Neural cell (in vitro differentiated cells): ENCODE data around the gene ABI3BP. TPM values are rescaled to one million over a fixed set of nuclear protein-coding genes. Genes with fewer than 3 reads are reported as not detected.

Source experiments
- H2AFZ ChIP-seq: fragments of 200-600, 300-800 bp; sonication (generic), shearing (Covaris generic); 2 replicates; pipeline ENCODE4 v1.6.0; 2014; ENCODE audit warnings: low read depth, mild to moderate bottlenecking, antibody characterized with exemption, low read length, moderate library complexity
- H3F3A ChIP-seq: fragments of 200-600 bp; shearing (Covaris generic); 2 replicates; pipeline ENCODE4 v1.6.1; 2016; ENCODE audit warnings: mild to moderate bottlenecking, moderate library complexity, mixed read lengths, antibody characterized with exemption, low read length; ENCODE audit not compliant: insufficient read depth, poor library complexity, severe bottlenecking
- H3K27ac ChIP-seq: fragments of 200-600, 300-800 bp; sonication (generic), shearing (Covaris generic); 2 replicates; pipeline ENCODE4 v1.5.1; 2014; ENCODE audit warnings: mild to moderate bottlenecking, low read length, moderate library complexity
- H3K27me3 ChIP-seq: fragments of 300-800, 200-600 bp; sonication (generic), shearing (Covaris generic); 2 replicates; pipeline ENCODE4 v1.6.0; 2014; ENCODE audit warnings: mild to moderate bottlenecking, low read depth, low read length, moderate library complexity; ENCODE audit not compliant: insufficient read depth
- H3K36me3 ChIP-seq: fragments of 300-800, 200-600 bp; sonication (generic), shearing (Covaris generic); 2 replicates; pipeline ENCODE4 v1.5.1; 2014; ENCODE audit warnings: mild to moderate bottlenecking, antibody characterized with exemption, low read length, moderate library complexity; ENCODE audit not compliant: insufficient read depth
- H3K4me2 ChIP-seq: fragments of 300-800, 200-600 bp; sonication (generic), shearing (Covaris generic); 2 replicates; pipeline ENCODE4 v1.6.0; 2014; ENCODE audit warnings: mild to moderate bottlenecking, low read length
- H3K4me3 ChIP-seq: fragments of 300-800, 200-600 bp; sonication (generic), shearing (Covaris generic); 2 replicates; pipeline ENCODE4 v1.5.1; 2014; ENCODE audit warnings: mild to moderate bottlenecking, low read length, moderate library complexity
- H3K79me2 ChIP-seq: fragments of 200-600 bp; shearing (Covaris generic); replicated peaks from 2 replicates; pipeline ENCODE4 v1.6.0; 2014; ENCODE audit warnings: mild to moderate bottlenecking, low read length, moderate library complexity; ENCODE audit not compliant: insufficient read depth
- H3K9ac ChIP-seq: fragments of 300-800, 200-600 bp; sonication (generic), shearing (Covaris generic); 2 replicates; pipeline ENCODE4 v1.6.1; 2016; ENCODE audit warnings: mild to moderate bottlenecking, low read length, mixed read lengths
- H3K9me2 ChIP-seq: fragments of 200-600 bp; shearing (Covaris generic); 2 replicates; pipeline ENCODE4 v1.6.1; 2016; ENCODE audit warnings: mild to moderate bottlenecking, low read length, mixed read lengths; ENCODE audit not compliant: insufficient read depth
- H3K9me3 ChIP-seq: fragments of 200-600, 300-800 bp; sonication (generic), shearing (Covaris generic); 2 replicates; pipeline ENCODE4 v1.6.1; 2016; ENCODE audit warnings: mild to moderate bottlenecking, mixed run types, low read length, moderate library complexity, mixed read lengths
- H4K20me1 ChIP-seq: fragments of 200-600 bp; shearing (Covaris generic); 2 replicates; pipeline ENCODE4 v1.6.1; 2016; ENCODE audit warnings: mild to moderate bottlenecking, mixed run types; ENCODE audit not compliant: insufficient read depth
- CTCF ChIP-seq: fragments of 450-650 bp; IDR thresholded peaks from 2 replicates; pipeline ENCODE4 v1.5.1; 2014; ENCODE audit warnings: antibody characterized with exemption, mild to moderate bottlenecking, moderate library complexity; ENCODE audit not compliant: poor library complexity, severe bottlenecking
- EP300 ChIP-seq: fragments of 450-650 bp; conservative IDR thresholded peaks from 2 replicates; pipeline ENCODE4 v1.6.1; 2014; ENCODE audit warnings: antibody characterized with exemption, mild to moderate bottlenecking, moderate library complexity; ENCODE audit not compliant: poor library complexity, severe bottlenecking
- EZH2 ChIP-seq: fragments of 200-600, 300-800 bp; shearing (Covaris generic), sonication (generic); IDR thresholded peaks from 2 replicates; pipeline ENCODE4 v1.6.1; 2014; ENCODE audit warnings: antibody characterized with exemption, low read length, borderline replicate concordance, mild to moderate bottlenecking; ENCODE audit not compliant: insufficient read depth, poor library complexity, severe bottlenecking
- MXI1 ChIP-seq: fragments of 450-650 bp; conservative IDR thresholded peaks from 2 replicates; pipeline ENCODE4 v1.6.1; 2014; ENCODE audit warnings: antibody characterized with exemption, mild to moderate bottlenecking; ENCODE audit not compliant: poor library complexity, severe bottlenecking
- POLR2AphosphoS5 ChIP-seq: IDR thresholded peaks from 2 replicates; pipeline ENCODE4 v1.6.1; 2012
- RAD21 ChIP-seq: fragments of 450-650 bp; conservative IDR thresholded peaks from 2 replicates; pipeline ENCODE4 v1.6.1; 2014; ENCODE audit warnings: antibody characterized with exemption, mild to moderate bottlenecking, moderate library complexity
- SMC3 ChIP-seq: fragments of 450-650 bp; conservative IDR thresholded peaks from 2 replicates; pipeline ENCODE4 v1.6.1; 2014; ENCODE audit warnings: antibody characterized with exemption, mild to moderate bottlenecking, moderate library complexity; ENCODE audit not compliant: poor library complexity
- TAF1 ChIP-seq: IDR thresholded peaks from 2 replicates; pipeline ENCODE4 v1.6.1; 2012; ENCODE audit warnings: low read depth
- polyA plus RNA-seq: library from polyadenylated mRNA; depleted of rRNA; stranded (reverse); fragments of >200 nt; gene quantifications from 2 replicates; pipeline ENCODE4 v1.2.3, GENCODE V29; 2014
- TF ChIP-seq, protein P1 (sequence below): IDR thresholded peaks from 2 replicates; pipeline ENCODE4 v1.6.1; 2012; ENCODE audit warnings: borderline replicate concordance

ABI3BP gene
- polyA plus RNA-seq, 1 donor from 2014 or later = not detected

- Histone ChIP-seq H3K27ac (no peak overlapping the region), H3K9ac (no peak overlapping the region), H3K9me2 (no peaks in the 10 kb centered on the region), H3K9me3 (no peaks in the 10 kb centered on the region), H3F3A (no peaks in the 10 kb centered on the region), H4K20me1 (no peaks in the 10 kb centered on the region), H3K4me3 (no peak overlapping the region), H3K4me2 (no peak overlapping the region), H3K27me3 (no peaks in the 10 kb centered on the region), H3K79me2 (no peaks in the 10 kb centered on the region), H2AFZ (no peak overlapping the region), H3K36me3 (peaks cover 13% of the 10 kb centered on the region)
- TF ChIP-seq POLR2AphosphoS5 = no peak
- TF ChIP-seq SMC3 = no peak
- no peak for TF ChIP-seq EP300
- TF ChIP-seq MXI1 = no peak
- TF ChIP-seq, protein P1, sequence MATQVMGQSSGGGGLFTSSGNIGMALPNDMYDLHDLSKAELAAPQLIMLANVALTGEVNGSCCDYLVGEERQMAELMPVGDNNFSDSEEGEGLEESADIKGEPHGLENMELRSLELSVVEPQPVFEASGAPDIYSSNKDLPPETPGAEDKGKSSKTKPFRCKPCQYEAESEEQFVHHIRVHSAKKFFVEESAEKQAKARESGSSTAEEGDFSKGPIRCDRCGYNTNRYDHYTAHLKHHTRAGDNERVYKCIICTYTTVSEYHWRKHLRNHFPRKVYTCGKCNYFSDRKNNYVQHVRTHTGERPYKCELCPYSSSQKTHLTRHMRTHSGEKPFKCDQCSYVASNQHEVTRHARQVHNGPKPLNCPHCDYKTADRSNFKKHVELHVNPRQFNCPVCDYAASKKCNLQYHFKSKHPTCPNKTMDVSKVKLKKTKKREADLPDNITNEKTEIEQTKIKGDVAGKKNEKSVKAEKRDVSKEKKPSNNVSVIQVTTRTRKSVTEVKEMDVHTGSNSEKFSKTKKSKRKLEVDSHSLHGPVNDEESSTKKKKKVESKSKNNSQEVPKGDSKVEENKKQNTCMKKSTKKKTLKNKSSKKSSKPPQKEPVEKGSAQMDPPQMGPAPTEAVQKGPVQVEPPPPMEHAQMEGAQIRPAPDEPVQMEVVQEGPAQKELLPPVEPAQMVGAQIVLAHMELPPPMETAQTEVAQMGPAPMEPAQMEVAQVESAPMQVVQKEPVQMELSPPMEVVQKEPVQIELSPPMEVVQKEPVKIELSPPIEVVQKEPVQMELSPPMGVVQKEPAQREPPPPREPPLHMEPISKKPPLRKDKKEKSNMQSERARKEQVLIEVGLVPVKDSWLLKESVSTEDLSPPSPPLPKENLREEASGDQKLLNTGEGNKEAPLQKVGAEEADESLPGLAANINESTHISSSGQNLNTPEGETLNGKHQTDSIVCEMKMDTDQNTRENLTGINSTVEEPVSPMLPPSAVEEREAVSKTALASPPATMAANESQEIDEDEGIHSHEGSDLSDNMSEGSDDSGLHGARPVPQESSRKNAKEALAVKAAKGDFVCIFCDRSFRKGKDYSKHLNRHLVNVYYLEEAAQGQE = no peak
- TF ChIP-seq TAF1 = no peak
- TF ChIP-seq EZH2 = no peak
- no peak for TF ChIP-seq CTCF
- TF ChIP-seq RAD21 = no peak
These were observed 244.3 kb downstream of the ABI3BP start for GRCh38 chr3:100748967-100749366.

DNA sequence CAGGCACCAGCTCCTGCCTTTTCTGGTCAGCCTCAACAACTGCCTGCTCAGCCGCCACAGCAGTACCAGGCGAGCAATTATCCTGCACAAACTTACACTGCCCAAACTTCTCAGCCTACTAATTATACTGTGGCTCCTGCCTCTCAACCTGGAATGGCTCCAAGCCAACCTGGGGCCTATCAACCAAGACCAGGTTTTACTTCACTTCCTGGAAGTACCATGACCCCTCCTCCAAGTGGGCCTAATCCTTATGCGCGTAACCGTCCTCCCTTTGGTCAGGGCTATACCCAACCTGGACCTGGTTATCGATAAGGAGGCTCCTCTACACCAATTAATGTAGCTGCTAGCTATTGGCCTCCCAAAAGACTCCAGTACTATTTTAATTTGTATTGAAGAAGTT lies 245.0 kb downstream of the ABI3BP start:
- Histone ChIP-seq H3K9me3 (no peaks in the 10 kb centered on the region), H4K20me1 (no peaks in the 10 kb centered on the region), H2AFZ (no peak overlapping the region), H3K36me3 (peaks cover 13% of the 10 kb centered on the region), H3K79me2 (no peaks in the 10 kb centered on the region), H3K4me3 (no peak overlapping the region), H3K9me2 (no peaks in the 10 kb centered on the region), H3K9ac (no peak overlapping the region), H3K4me2 (no peak overlapping the region), H3F3A (no peaks in the 10 kb centered on the region), H3K27ac (no peak overlapping the region), H3K27me3 (no peaks in the 10 kb centered on the region)
- TF ChIP-seq RAD21 = no peak
- TF ChIP-seq EZH2 = no peak
- no peak for TF ChIP-seq CTCF
- no peak for TF ChIP-seq SMC3
- TF ChIP-seq MXI1 = no peak
- no peak for TF ChIP-seq POLR2AphosphoS5
- TF ChIP-seq TAF1 = no peak
- TF ChIP-seq, protein P1 = no peak
- no peak for TF ChIP-seq EP300
